ENCODE data around the gene CYTL1.
"Not testable (repeated sequence)": the region's sequence is repeated elsewhere in the genome, so short reads cannot be mapped to it uniquely, and the experiment has no call there.

Gene CYTL1

GRCh38 chr4:5012958-5013357 lies 6.3 kb downstream of the CYTL1 start:
- Histone ChIP-seq H3K4me2 (no peak overlapping the region), H3K79me2 (ENCODE audit: insufficient read depth, low read depth) (no peaks in the 10 kb centered on the region), H3K27me3 (ENCODE audit: insufficient read depth, low read depth) (no peaks in the 10 kb centered on the region), H3K36me3 (ENCODE audit: insufficient read depth) (no peaks in the 10 kb centered on the region), H3K27ac (no peak overlapping the region), H3K4me1 (ENCODE audit: low read depth, poor library complexity, severe bottlenecking) (peaks cover 8% of the 10 kb centered on the region), H3K4me3 (IDR thresholded peaks at IDR 0.05; ENCODE audit: insufficient read depth, low read depth, low read length) (no peak overlapping the region), H2AFZ (ENCODE audit: low read depth) (no peak overlapping the region), H4K20me1 (ENCODE audit: insufficient read depth) (no peaks in the 10 kb centered on the region), H3K9ac (no peak overlapping the region)
- TF ChIP-seq CTCF (conservative IDR thresholded peaks at IDR 0.05; ENCODE audit: low read depth, low read length): no peak

GRCh38 chr4:5012244-5012898 lies 6.9 kb downstream of the CYTL1 start:
- no peak overlapping the region for H3K4me3 ChIP-seq (IDR thresholded peaks at IDR 0.05; ENCODE audit: insufficient read depth, low read depth, low read length)
- peaks cover 8% of the 10 kb centered on the region for H3K4me1 ChIP-seq (ENCODE audit: low read depth, poor library complexity, severe bottlenecking)
- no peaks in the 10 kb centered on the region for H3K27me3 ChIP-seq (ENCODE audit: insufficient read depth, low read depth)
- no peak overlapping the region for H3K4me2 ChIP-seq
- no peak for TF ChIP-seq CTCF (conservative IDR thresholded peaks at IDR 0.05; ENCODE audit: low read depth, low read length)
- H3K36me3 ChIP-seq (ENCODE audit: insufficient read depth): no peaks in the 10 kb centered on the region
- no peak overlapping the region for H3K27ac ChIP-seq
- no peaks in the 10 kb centered on the region for H3K79me2 ChIP-seq (ENCODE audit: insufficient read depth, low read depth)
- H4K20me1 ChIP-seq (ENCODE audit: insufficient read depth): no peaks in the 10 kb centered on the region
- no peak overlapping the region for H3K9ac ChIP-seq
- no peak overlapping the region for H2AFZ ChIP-seq (ENCODE audit: low read depth)

- Histone ChIP-seq H2AFZ (ENCODE audit: low read depth) (no peak overlapping the region), H3K27ac (no peak overlapping the region), H3K4me3 (IDR thresholded peaks at IDR 0.05; ENCODE audit: insufficient read depth, low read depth, low read length) (no peak overlapping the region), H3K4me1 (ENCODE audit: low read depth, poor library complexity, severe bottlenecking) (peaks cover 8% of the 10 kb centered on the region), H3K79me2 (ENCODE audit: insufficient read depth, low read depth) (no peaks in the 10 kb centered on the region), H3K36me3 (ENCODE audit: insufficient read depth) (no peaks in the 10 kb centered on the region), H3K9ac (no peak overlapping the region), H3K27me3 (ENCODE audit: insufficient read depth, low read depth) (no peaks in the 10 kb centered on the region), H4K20me1 (ENCODE audit: insufficient read depth) (no peaks in the 10 kb centered on the region), H3K4me2 (no peak overlapping the region)
- TF ChIP-seq CTCF (conservative IDR thresholded peaks at IDR 0.05; ENCODE audit: low read depth, low read length): no peak
These were observed 8.3 kb downstream of the CYTL1 start for GRCh38 chr4:5010984-5011383.

GRCh38 chr4:5009796-5010195 lies 9.5 kb downstream of the CYTL1 start:
- H3K27ac ChIP-seq: no peak overlapping the region
- H3K4me3 ChIP-seq (IDR thresholded peaks at IDR 0.05; ENCODE audit: insufficient read depth, low read depth, low read length): no peak overlapping the region
- H3K4me2 ChIP-seq: no peak overlapping the region
- H4K20me1 ChIP-seq (ENCODE audit: insufficient read depth): no peaks in the 10 kb centered on the region
- no peak overlapping the region for H3K9ac ChIP-seq
- H2AFZ ChIP-seq (ENCODE audit: low read depth): no peak overlapping the region
- H3K36me3 ChIP-seq (ENCODE audit: insufficient read depth): no peaks in the 10 kb centered on the region
- peaks cover 8% of the 10 kb centered on the region for H3K4me1 ChIP-seq (ENCODE audit: low read depth, poor library complexity, severe bottlenecking)
- H3K27me3 ChIP-seq (ENCODE audit: insufficient read depth, low read depth): no peaks in the 10 kb centered on the region
- no peaks in the 10 kb centered on the region for H3K79me2 ChIP-seq (ENCODE audit: insufficient read depth, low read depth)
- TF ChIP-seq CTCF (conservative IDR thresholded peaks at IDR 0.05; ENCODE audit: low read depth, low read length): no peak

GRCh38 chr4:5006932-5007331 lies 12.3 kb downstream of the CYTL1 start:
- H4K20me1 ChIP-seq (ENCODE audit: insufficient read depth); H3K9ac ChIP-seq; H3K4me1 ChIP-seq (ENCODE audit: low read depth, poor library complexity, severe bottlenecking); H3K4me2 ChIP-seq; H3K27ac ChIP-seq; H2AFZ ChIP-seq (ENCODE audit: low read depth); H3K4me3 ChIP-seq (IDR thresholded peaks at IDR 0.05; ENCODE audit: insufficient read depth, low read depth, low read length); H3K36me3 ChIP-seq (ENCODE audit: insufficient read depth); H3K27me3 ChIP-seq (ENCODE audit: insufficient read depth, low read depth); H3K79me2 ChIP-seq (ENCODE audit: insufficient read depth, low read depth): not testable (repeated sequence)
